CD4-positive, alpha-beta T cell treated with Interleukin-6 at 100 ng/mL for 8 hours (primary cell): ENCODE data around the gene KRTAP4-2.
"Not testable (repeated sequence)": the region's sequence is repeated elsewhere in the genome, so short reads cannot be mapped to it uniquely, and the experiment has no call there.

Source experiments
- DNase-seq: peaks from one replicate; pipeline ENCODE4 v3.0.0-alpha.2; 2020; ENCODE audit warnings: mixed read lengths, low spot score

KRTAP4-2 gene

DNA sequence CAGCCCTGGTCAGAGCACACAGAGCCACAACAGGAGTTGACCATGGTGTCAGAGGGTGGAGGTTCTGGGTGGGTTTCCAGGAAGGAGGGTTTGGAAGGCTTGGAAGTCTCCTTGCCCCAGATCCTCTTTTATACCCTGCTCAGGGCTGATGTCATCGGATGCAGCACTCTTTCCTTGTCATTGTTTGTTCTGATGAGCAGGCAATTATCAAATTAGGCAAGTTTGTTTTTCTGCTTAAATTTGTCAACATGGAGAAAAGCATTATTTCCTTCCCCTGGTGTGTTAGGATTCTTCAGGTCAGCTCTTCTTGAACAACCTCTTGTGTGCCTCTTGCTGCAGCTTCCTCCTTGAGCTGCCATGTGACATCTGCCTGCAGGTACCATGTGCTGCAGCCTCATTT is 17.4 kb downstream of the KRTAP4-2 start, which contains the start of gene KRTAP4-4:
KRTAP4-4 (minus strand) TSS at position 101 of the 400 bp plus-strand sequence; CDS start at position 44, 57 bp downstream.
- no peak for DNase-seq

DNA sequence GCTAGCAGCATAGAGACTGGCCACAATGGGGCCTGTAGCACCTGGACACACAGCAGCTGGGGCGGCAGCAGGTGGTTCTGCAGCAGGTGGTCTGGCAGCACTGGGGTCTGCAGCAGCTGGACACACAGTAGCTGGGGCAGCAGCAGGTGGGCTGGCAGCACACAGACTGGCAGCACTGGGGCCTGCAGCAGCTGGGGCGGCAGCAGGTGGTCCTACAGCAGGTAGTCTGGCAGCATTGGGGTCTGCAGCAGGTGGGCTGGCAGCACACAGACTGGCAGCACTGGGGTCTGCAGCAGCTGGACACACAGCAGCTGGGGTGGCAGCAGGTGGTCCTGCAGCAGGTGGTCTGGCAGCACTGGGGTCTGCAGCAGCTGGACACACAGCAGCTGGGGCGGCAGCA is 17.8 kb downstream of the KRTAP4-2 start:
- DNase-seq, result not testable (repeated sequence)

DNA sequence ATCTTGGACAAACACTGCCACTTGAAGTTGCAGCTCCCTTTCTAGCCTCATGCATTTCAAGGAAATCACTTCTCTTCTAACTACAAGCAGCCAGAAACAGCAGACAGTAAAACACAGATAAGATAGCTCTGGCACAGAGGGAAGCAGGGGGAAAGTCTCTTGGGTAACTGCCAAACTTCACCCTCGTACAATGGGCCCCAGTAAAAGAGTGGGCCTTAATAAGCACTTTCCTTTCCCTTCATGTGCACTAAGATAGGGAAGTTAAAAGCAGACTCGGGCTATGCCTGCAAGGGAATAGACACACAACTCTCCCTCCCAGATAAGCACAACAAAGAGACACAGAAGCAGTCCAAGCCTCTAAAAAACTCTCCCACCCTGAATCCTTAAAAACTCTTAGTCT is 24.2 kb downstream of the KRTAP4-2 start:
- no peak for DNase-seq

DNA sequence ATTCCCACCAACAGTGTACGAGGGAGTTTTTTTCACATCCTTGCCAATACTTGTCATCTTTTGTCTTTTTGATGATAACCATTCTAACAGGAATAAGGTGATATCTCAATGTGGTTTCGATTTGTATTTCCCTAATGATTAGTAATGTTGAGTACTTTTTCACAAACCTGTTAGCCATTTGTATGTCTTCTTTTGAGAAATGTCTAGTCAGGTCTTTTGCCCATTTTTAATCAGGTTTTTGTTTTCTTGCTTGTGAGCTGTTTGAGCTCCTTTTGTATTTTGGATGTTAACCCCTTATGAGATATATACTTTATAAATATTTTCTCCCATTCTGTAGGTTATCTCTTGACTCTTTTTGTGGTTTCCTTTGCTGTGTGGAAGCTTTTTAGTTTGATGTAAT is 26.5 kb downstream of the KRTAP4-2 start:
- DNase-seq, result no peak

DNA sequence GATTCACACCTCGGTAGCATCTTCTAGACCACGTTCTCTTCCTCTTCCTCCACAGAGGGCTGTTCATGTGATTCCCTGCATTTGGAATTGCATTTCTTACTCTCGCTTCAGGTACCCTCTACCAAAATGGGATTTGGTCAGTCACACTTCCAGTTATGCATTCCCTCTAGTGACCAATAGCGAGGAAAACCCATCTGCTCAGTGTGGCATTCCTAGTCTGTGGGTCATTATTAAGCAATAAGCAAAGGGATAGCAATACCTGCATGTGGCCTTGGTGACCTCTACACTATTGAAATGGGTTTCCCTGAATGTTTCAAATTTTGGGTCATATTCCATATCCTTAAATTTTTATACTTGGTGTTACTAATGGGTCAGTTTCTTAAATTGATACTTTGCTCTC is 28.0 kb downstream of the KRTAP4-2 start:
- DNase-seq, result no peak

DNA sequence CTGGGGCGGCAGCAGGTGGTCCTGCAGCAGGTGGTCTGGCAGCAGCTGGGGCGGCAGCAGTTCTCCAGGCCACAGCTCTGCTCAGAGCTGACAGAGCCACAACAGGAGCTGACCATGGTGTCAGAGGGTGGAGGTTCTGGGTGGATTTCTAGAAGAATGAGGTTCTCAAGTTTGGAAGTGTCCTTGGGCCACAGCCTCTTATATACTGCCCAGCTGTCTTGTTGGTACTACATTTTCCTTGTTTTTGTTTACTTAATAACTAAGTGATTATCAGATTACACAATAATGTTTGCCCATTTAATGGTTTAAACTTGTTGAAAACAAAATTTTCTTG is 28.4 kb downstream of the KRTAP4-2 start, which contains the start of gene KRTAP4-5:
KRTAP4-5 (minus strand) TSS at position 174 of the 334 bp plus-strand sequence; CDS start at position 116, 58 bp downstream.
- no peak for DNase-seq

DNA sequence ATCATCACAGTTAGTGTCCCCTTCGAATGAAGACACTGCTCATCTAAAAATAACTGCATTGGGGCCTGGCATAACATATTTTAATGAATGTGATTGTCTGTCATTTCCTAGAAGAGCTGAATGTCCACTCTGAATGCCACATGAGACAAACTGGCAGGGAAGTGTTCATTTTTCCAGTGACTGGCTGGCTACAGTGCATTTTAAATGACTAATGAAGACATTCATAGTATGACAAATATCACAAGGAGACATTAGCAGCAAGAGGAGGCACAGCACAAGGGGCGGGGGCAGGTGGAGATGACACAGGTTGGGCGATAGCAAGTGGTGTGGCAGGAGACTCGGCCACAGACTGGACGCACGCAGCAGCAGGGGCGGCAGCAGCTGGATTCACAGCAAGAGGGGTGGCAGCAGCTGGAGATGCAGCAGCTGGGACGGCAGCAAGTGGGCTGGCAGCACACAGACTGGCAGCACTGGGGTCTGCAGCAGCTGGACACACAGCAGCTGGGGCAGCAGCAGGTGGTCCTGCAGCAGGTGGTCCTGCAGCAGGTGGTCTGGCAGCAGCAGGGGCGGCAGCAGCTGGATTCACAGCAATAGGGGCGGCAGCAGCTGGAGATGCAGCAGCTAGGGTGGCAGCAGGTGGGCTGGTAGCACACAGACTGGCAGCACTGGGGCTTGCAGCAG is 28.9 kb downstream of the KRTAP4-2 start:
- not testable (repeated sequence) for DNase-seq

DNA sequence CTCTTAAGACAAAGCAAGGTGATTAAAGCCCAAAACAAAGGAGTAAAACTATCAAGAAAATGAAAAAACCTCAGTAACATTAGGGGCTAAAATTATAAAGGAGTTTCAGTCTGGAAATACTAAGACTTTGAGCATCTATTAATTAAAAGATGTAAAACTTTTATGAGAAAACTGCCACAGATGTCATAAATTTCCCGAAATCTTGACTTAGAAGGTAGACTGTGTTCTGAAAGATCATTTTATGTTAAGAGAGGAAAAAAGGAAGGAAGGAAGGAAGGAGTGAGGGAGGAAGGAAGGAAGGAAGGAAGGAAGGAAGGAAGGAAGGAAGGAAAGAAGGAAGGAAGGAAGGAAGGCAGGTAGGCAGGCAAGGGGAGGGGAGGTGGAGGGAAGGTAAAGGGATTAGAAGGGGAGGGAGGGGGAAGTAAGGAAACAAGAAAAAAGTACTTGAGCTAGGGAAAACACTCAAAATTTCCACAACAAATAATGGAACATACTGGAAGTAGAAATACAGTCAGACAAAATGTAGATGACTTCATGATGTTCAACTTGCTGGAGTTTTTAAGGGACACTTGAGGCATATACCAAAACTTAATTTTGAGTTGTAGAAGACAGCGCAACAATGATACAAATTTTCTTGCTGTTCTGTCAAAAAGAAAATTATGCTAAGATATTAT is 30.4 kb downstream of the KRTAP4-2 start:
- DNase-seq, result no peak

DNA sequence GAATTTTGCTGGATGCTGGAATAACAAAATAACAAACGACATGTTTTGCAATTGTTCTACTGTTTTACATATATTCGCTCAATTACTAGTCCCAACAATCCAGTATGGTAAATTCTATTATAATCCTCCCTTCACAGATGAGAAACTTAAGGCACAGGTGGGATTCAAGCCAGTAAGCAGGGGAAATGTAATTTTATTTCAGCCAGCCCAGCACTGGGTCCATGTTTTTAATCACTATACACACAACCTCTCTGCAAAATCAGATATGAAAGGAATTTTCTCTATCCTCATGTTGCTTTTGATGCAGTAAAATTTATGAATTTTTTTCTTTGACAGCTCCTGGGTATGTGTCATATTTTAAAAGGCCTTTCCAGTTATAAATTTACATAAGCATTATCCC is 32.8 kb downstream of the KRTAP4-2 start:
- no peak for DNase-seq

DNA sequence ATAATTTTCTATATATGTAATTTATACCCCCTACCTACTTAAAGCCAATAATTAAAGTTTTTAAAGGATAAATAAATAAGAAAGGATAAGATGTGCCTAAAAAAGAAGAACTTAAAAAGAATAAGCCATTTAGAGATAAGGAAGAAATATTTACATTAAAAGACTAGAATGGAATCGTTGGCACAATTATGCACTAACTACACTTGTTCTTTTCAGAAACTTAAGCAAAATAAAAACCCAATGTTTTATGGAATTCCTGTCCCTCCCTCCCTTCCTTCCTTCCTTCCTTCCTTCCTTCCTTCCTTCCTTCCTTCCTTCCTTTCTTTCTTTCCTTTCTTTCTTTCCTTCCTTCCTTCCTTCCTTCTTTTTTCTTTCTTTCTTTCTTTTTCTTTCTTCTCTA is 33.2 kb downstream of the KRTAP4-2 start:
- DNase-seq, result no peak

DNA sequence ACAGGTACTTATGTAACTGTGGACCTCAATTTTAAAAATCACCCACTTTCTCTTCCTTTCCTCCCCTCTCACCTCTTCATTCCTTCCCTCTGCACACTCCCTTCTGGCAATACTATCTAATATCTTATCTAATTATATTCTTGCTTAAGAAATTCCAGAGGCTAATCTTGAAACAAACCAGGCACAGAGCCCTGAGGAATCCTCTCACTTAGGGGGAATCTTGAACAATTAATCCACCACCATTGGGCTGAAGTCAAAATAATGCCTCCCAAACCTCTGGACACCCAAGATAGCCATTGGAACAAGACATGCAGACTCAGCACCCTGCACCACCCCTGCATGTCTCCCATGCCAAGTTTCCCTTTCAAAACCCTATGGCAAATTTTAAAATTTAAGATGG is 36.7 kb downstream of the KRTAP4-2 start:
- DNase-seq, result no peak

DNA sequence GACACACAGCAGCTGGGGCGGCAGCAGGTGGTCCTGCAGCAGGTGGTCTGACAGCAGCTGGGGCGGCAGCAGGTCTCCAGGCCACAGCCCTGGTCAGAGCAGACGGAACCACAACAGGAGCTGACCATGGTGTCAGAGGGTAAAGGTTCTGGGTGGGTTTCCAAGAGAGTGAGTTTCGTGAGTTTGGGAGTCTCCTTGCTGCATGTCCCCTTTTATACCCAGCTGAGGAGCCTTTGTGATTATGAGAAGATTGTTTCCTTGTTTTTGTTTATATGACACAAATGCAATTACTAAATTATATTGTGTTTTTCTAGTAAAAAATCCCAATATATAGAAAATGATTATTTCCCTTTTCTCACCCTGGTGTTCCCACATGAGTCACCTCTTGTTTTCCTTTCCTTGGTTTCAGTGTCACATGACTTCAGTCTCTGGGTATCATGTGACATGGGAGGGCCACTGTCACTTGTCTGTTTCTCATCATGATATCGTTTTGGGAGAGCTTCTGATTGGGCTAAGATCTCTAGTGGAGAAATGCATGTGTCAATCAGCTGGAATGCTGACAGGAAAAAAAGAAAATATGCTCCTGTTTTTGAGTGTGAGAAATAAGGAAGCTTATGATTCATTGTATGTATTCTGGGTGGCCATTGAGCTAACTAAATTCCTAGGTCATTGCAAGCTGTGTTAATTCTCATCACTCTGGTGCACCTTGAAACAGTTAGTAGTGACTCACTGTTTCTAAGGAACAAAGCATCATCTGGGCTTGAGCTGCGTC is 37.5 kb downstream of the KRTAP4-2 start, which contains the start of gene KRTAP4-6:
KRTAP4-6 (minus strand) TSS at position 185 of the 772 bp plus-strand sequence; CDS start at position 128, 57 bp downstream.
- no peak for DNase-seq

DNA sequence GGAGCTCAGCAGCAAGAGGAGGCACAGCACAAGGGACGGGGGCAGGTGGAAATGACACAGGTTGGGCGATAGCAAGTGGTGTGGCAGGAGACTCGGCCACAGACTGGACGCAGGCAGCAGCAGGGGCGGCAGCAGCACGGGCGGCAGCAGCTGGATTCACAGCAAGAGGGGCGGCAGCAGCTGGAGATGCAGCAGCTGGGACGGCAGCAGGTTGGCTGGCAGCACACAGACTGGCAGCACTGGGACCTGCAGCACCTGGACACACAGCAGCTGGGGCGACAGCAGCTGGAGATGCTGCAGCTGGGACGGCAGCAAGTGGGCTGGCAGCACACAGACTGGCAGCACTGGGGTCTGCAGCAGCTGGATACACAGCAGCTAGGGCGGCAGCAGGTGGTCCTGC is 38.2 kb downstream of the KRTAP4-2 start:
- not testable (repeated sequence) for DNase-seq

DNA sequence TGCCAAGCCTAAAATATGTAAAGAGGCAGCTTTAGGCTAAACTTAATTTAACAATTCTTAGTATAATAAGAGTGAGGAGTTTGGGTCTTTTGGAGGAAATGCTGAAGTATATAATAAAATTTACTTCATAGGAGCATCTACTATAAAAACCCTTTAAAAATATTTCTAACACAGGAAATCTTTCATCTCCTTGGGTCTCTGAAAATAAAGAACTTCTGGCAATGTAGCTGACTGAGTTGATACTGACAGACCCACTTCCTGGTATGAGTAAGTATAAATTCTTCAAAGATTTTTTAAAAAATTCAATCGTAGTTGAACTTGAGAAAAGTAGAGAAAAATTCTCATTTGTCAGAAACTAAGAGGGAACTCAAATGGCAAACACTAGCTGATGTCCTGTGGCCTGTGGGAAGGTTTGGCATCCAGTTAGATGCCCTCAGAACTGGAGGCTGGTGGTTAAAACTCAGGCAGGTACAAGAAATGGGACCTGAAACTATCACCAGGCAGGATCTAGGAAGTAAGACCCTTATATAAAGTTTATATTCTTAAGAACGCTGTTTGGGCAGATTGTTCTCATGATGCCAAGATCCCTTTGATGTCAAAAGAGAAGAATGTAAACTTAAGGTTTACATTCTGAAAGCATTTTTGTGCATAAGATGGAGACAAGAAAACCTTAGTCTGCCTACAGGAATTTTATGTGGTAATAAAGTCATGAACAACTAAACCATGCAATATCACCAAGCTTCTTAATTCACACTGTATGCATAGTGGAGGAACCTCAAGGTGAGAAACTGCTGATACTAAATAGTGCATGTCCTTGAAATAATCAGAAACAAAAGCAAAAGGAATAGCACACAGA is 43.9 kb downstream of the KRTAP4-2 start:
- DNase-seq, result peak; percentile 29

DNA sequence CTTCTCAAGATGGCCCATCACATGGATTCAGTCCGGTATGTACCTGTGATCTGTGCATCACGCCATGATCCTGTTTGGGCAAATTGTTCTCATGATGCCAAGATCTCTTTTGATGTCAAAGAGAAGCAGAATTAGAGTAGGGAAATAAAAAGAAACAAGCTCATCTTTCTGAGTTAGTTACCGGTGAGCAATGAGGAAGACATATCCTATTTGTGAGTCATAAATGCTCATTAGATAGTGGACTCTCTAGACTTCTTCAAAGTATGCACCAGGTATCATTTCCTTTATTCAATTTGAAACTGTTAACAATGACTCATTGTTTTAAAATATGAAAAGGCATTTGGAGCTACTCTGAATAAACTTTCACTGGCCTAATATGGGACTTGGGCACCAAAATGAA is 46.0 kb downstream of the KRTAP4-2 start:
- DNase-seq, result no peak
